GM21360 (cell line): ENCODE results near the gene UNC119B.
A peak's percentile ranks its signal among the peaks of the same experiment; 100 is the strongest.
"Not testable (repeated sequence)": the region's sequence is repeated elsewhere in the genome, so short reads cannot be mapped to it uniquely, and the experiment has no call there.

Source experiments
- ATAC-seq: cut with Tn5 transposase; IDR thresholded peaks from one replicate; pipeline ENCODE4 v1.9.1; 2021; ENCODE audit warnings: mild to moderate bottlenecking, moderate library complexity; ENCODE audit not compliant: unreplicated experiment

UNC119B gene

GRCh38 chr12:120718055-120718454 lies 7.8 kb downstream of the UNC119B start:
- no peak for ATAC-seq

- no peak for ATAC-seq
Observed at GRCh38 chr12:120719072-120719471, 8.8 kb downstream of the UNC119B start.

- no peak for ATAC-seq
Observed at GRCh38 chr12:120719496-120720233, 9.4 kb downstream of the UNC119B start.

- ATAC-seq: no peak
Observed at GRCh38 chr12:120720234-120720986, 10.2 kb downstream of the UNC119B start.

- ATAC-seq: no peak
Observed at GRCh38 chr12:120720987-120721801, 10.9 kb downstream of the UNC119B start.

GRCh38 chr12:120721866-120722265 lies 11.6 kb downstream of the UNC119B start:
- no peak for ATAC-seq

- no peak for ATAC-seq
Observed at GRCh38 chr12:120722784-120723183, 12.5 kb downstream of the UNC119B start.

- no peak for ATAC-seq
Observed at GRCh38 chr12:120724720-120725119, 14.5 kb downstream of the UNC119B start.

GRCh38 chr12:120725151-120725658 lies 14.9 kb downstream of the UNC119B start:
- ATAC-seq: no peak

GRCh38 chr12:120725659-120726509 lies 15.6 kb downstream of the UNC119B start, which contains the start of gene ACADS:
ACADS (plus strand) TSS chr12:120725826; CDS start chr12:120725886, 60 bp downstream.
- peak; percentile 96 for ATAC-seq

- ATAC-seq: no peak
Observed at GRCh38 chr12:120726510-120726793, 16.2 kb downstream of the UNC119B start.

- no peak for ATAC-seq
Observed at GRCh38 chr12:120726961-120727360, 16.7 kb downstream of the UNC119B start.

- not testable (repeated sequence) for ATAC-seq
Observed at GRCh38 chr12:120732198-120732597, 21.9 kb downstream of the UNC119B start.

GRCh38 chr12:120733574-120733973 lies 23.3 kb downstream of the UNC119B start:
- ATAC-seq: no peak

- ATAC-seq: no peak
Observed at GRCh38 chr12:120734210-120734609, 24.0 kb downstream of the UNC119B start.

- no peak for ATAC-seq
Observed at GRCh38 chr12:120735181-120735580, 24.9 kb downstream of the UNC119B start.

GRCh38 chr12:120736404-120737331 lies 26.4 kb downstream of the UNC119B start:
- no peak for ATAC-seq

- no peak for ATAC-seq
Observed at GRCh38 chr12:120737557-120738251, 27.4 kb downstream of the UNC119B start.
